Chondrocyte (in vitro differentiated cells): ENCODE results near the gene PLXNA4. TPM values are rescaled to one million over a fixed set of nuclear protein-coding genes. Genes with fewer than 3 reads are reported as not detected.

Experiments
- DNase-seq: peaks from one replicate; pipeline ENCODE4 v3.0.0; 2021; ENCODE audit warnings: mixed read lengths, low spot score
- H3K27ac Mint-ChIP-seq: one replicate; pipeline ENCODE4 v1.8.0; 2021; ENCODE audit warnings: mild to moderate bottlenecking, moderate library complexity, mixed read lengths; ENCODE audit not compliant: unreplicated experiment
- H3K27me3 Mint-ChIP-seq: 2 replicates; pipeline ENCODE4 v1.8.0; 2021; ENCODE audit warnings: low read depth, mixed read lengths
- H3K36me3 Mint-ChIP-seq: 2 replicates; pipeline ENCODE4 v1.8.0; 2021; ENCODE audit warnings: low read depth, mixed read lengths
- H3K4me1 Mint-ChIP-seq: 2 replicates; pipeline ENCODE4 v1.8.0; 2021; ENCODE audit warnings: low read depth, mild to moderate bottlenecking, mixed read lengths
- H3K4me3 Mint-ChIP-seq: one replicate; pipeline ENCODE4 v1.8.0; 2021; ENCODE audit warnings: mild to moderate bottlenecking, moderate library complexity, mixed read lengths; ENCODE audit not compliant: unreplicated experiment
- H3K9me3 Mint-ChIP-seq: 2 replicates; pipeline ENCODE4 v1.8.0; 2021; ENCODE audit warnings: low read depth, mixed read lengths
- total RNA-seq: library from RNA; stranded (reverse); gene quantifications from 3 replicates; pipeline ENCODE4 v1.2.1, GENCODE V29; 2021
- TF ChIP-seq, protein P1 (sequence below): fragments of 200-600 bp; sonication (generic); IDR thresholded peaks from 2 replicates; pipeline ENCODE4 v1.5.0; 2021; ENCODE audit warnings: antibody characterized with exemption, mild to moderate bottlenecking, moderate library complexity

Gene PLXNA4
- total RNA-seq, 1 donor from 2014 or later, result 11.3 TPM

GRCh38 chr7:132206594-132206993 is 369.7 kb downstream of the PLXNA4 start:
- no peak overlapping the region for H3K4me3 Mint-ChIP-seq
- no peaks in the 10 kb centered on the region for H3K27me3 Mint-ChIP-seq
- H3K9me3 Mint-ChIP-seq, result no peaks in the 10 kb centered on the region
- TF ChIP-seq, protein P1, sequence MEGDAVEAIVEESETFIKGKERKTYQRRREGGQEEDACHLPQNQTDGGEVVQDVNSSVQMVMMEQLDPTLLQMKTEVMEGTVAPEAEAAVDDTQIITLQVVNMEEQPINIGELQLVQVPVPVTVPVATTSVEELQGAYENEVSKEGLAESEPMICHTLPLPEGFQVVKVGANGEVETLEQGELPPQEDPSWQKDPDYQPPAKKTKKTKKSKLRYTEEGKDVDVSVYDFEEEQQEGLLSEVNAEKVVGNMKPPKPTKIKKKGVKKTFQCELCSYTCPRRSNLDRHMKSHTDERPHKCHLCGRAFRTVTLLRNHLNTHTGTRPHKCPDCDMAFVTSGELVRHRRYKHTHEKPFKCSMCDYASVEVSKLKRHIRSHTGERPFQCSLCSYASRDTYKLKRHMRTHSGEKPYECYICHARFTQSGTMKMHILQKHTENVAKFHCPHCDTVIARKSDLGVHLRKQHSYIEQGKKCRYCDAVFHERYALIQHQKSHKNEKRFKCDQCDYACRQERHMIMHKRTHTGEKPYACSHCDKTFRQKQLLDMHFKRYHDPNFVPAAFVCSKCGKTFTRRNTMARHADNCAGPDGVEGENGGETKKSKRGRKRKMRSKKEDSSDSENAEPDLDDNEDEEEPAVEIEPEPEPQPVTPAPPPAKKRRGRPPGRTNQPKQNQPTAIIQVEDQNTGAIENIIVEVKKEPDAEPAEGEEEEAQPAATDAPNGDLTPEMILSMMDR, result no peak
- H3K27ac Mint-ChIP-seq, result no peak overlapping the region
- DNase-seq, result no peak
- peaks cover 10% of the 10 kb centered on the region for H3K36me3 Mint-ChIP-seq
- H3K4me1 Mint-ChIP-seq, result no peaks in the 10 kb centered on the region

GRCh38 chr7:132205509-132205908 is 370.8 kb downstream of the PLXNA4 start:
- no peak for DNase-seq
- Mint-ChIP-seq H3K4me1 (no peaks in the 10 kb centered on the region), H3K27me3 (no peaks in the 10 kb centered on the region), H3K36me3 (peaks cover 10% of the 10 kb centered on the region), H3K27ac (no peak overlapping the region), H3K9me3 (no peaks in the 10 kb centered on the region), H3K4me3 (no peak overlapping the region)
- TF ChIP-seq, protein P1, result no peak

DNA sequence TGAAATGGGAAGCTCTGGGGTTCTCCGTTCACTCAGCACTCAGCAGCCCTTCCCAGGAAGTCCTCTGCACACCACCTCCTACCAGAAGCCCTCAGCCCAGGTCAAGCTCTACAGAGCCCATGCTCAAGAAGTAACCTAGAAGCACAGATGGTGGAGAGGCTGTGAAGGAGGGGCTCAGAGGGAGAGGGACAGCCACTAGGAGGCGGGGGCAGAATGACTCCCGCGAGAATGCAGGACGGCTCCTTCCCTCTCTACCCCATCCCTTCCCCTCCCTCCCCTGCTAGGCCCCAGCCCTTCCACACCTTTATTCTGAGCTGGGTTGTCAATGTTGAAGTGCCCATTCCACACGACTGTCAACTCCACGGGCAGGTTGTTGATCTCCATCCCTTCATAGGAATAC is 373.2 kb downstream of the PLXNA4 start:
- H3K4me1 Mint-ChIP-seq, result no peaks in the 10 kb centered on the region
- no peaks in the 10 kb centered on the region for H3K27me3 Mint-ChIP-seq
- H3K4me3 Mint-ChIP-seq, result no peak overlapping the region
- no peaks in the 10 kb centered on the region for H3K9me3 Mint-ChIP-seq
- DNase-seq, result no peak
- peaks cover 15% of the 10 kb centered on the region for H3K36me3 Mint-ChIP-seq
- no peak overlapping the region for H3K27ac Mint-ChIP-seq
- TF ChIP-seq, protein P1, result no peak

DNA sequence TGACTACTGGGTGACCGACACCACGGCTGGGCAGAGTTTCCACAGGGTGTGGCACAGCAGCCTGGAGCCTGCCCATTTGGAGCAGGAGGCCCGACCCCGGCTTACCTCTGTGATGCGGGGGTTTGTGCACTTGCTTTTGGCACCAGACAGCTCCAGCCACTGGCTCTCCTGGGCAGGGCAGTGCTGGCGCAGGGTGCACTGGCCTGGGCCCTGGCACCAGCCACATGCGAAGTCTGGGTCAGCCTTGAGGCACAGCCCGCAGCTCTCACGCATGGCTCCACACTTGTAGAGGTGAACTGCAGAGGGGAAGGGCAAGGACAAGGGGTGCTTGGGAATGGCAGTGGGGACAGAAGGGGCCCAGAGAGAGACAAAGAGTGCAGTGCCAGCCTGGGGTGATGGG is 373.7 kb downstream of the PLXNA4 start:
- no peaks in the 10 kb centered on the region for H3K4me1 Mint-ChIP-seq
- no peaks in the 10 kb centered on the region for H3K9me3 Mint-ChIP-seq
- TF ChIP-seq, protein P1, result no peak
- H3K27ac Mint-ChIP-seq, result no peak overlapping the region
- H3K27me3 Mint-ChIP-seq, result no peaks in the 10 kb centered on the region
- peaks cover 14% of the 10 kb centered on the region for H3K36me3 Mint-ChIP-seq
- DNase-seq, result peak; percentile 9
- no peak overlapping the region for H3K4me3 Mint-ChIP-seq

DNA sequence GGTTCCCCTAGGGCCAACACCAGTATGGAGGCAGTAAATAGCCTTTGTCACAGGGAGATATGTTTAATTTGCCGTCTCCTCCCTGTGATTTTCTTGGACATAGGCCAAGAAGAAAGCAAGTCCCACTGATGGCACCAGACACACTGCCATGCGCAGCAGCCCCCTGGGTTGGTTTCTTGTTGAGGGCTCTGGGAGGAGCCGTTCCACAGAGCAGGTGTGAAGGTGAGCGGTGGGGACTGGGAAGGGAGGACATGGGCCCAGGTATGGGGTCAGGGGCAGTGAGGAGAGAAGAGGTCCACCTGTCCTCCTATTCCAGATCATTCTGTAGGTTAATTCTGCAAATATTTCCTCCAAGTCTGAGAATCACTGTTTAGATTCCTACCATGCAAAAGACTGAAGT is 376.1 kb downstream of the PLXNA4 start:
- Mint-ChIP-seq H3K27ac (no peak overlapping the region), H3K36me3 (peaks cover 16% of the 10 kb centered on the region), H3K27me3 (no peaks in the 10 kb centered on the region), H3K9me3 (no peaks in the 10 kb centered on the region), H3K4me3 (no peak overlapping the region), H3K4me1 (no peaks in the 10 kb centered on the region)
- DNase-seq, result no peak
- TF ChIP-seq, protein P1, result no peak
